Keratinocyte (primary cell): Measurements from ENCODE around the gene ZBTB20.

Experiments
- CTCF ChIP-seq, 3 experiments: IDR thresholded peaks in 1 of 3; conservative IDR thresholded peaks in 1 of 3; optimal IDR thresholded peaks in 1 of 3; 2 replicates in 2 of 3; 3 replicates in 1 of 3; pipeline versions ENCODE3 to v1.5.1; 2011; ENCODE audit warnings: low read length in 3 of 3, mild to moderate bottlenecking in 3 of 3, moderate library complexity in 2 of 3, control low read depth in 1 of 3, inconsistent platforms in 1 of 3; ENCODE audit not compliant: insufficient read depth in 2 of 3; ENCODE audit errors: extremely low read depth in 1 of 3
- EZH2 ChIP-seq: IDR thresholded peaks from one replicate; pipeline ENCODE4 v1.6.1; 2012; ENCODE audit warnings: inconsistent platforms, mild to moderate bottlenecking, low read length, moderate library complexity

- TF ChIP-seq CTCF (optimal IDR thresholded peaks at IDR 0.05 in 1 of 3, IDR thresholded peaks at IDR 0.05 in 1 of 3, conservative IDR thresholded peaks at IDR 0.05 in 1 of 3; ENCODE audit: extremely low read depth in 1 of 3, insufficient read depth in 2 of 3, low read length in 3 of 3) (no peak), EZH2 (no peak)
Measured at GRCh38 chr3:114550165-114550564, 596.9 kb downstream of the ZBTB20 start.
